ENCODE data around the gene TAB2. TPM values are rescaled to one million over a fixed set of nuclear protein-coding genes. Genes with fewer than 3 reads are reported as not detected.

TAB2 gene
- polyA plus RNA-seq, 3 donors: 3.1 to 32.0 (median 6.0) TPM

GRCh38 chr6:149379977-149380376 is 62.5 kb downstream of the TAB2 start:
- Histone ChIP-seq H3K4me1 (ENCODE audit: control insufficient read depth in 1 of 2, insufficient read depth in 2 of 2, low read length in 2 of 2) (no peaks in the 10 kb centered on the region), H4K20me1 (ENCODE audit: insufficient read depth, low read length) (peaks cover 87% of the 10 kb centered on the region), H2AFZ (ENCODE audit: insufficient read depth, low read depth, low read length, poor library complexity, severe bottlenecking) (no peak overlapping the region), H3K27ac (ENCODE audit: low read depth in 1 of 2, low read length in 2 of 2) (no peak overlapping the region), H3K36me3 (replicated peaks in 1 of 2; ENCODE audit: control insufficient read depth in 1 of 2, insufficient read depth in 2 of 2, low read length in 2 of 2) (peaks cover 38 to 82% of the 10 kb centered on the region in 2 donors), H3K4me3 (replicated peaks in 1 of 3; ENCODE audit: low read depth in 2 of 3, low read length in 3 of 3) (no peak overlapping the region), H3K9ac (ENCODE audit: insufficient read depth, low read length, poor library complexity, severe bottlenecking) (no peak overlapping the region), H3K27me3 (ENCODE audit: control insufficient read depth in 2 of 2, insufficient read depth in 2 of 2, low read length in 2 of 2) (no peaks in the 10 kb centered on the region), H3K9me3 (replicated peaks in 1 of 2; ENCODE audit: control insufficient read depth in 1 of 2, insufficient read depth in 1 of 2, low read length in 2 of 2) (no peaks in the 10 kb centered on the region), H3K79me2 (ENCODE audit: insufficient read depth, low read length) (peaks cover 78% of the 10 kb centered on the region), H3K4me2 (replicated peaks; ENCODE audit: extremely low read depth, low read length, poor library complexity, severe bottlenecking) (no peak overlapping the region)
- H3K36me3 Mint-ChIP-seq: peaks cover 59 to 80% of the 10 kb centered on the region in 2 donors
- 100% methylated on average over 1 of the region's 3 CpGs for WGBS (ENCODE audit: insufficient coverage)
- H3K27me3 Mint-ChIP-seq (ENCODE audit: low read depth in 3 of 3): peaks cover 0 to 2% (median 0%) of the 10 kb centered on the region in 3 donors
- H3K27ac Mint-ChIP-seq: peak overlapping the region in 2 of 7 donors; percentile 17 to 73
- no peak for DNase-seq
- H3K4me1 Mint-ChIP-seq: peaks cover 6% of the 10 kb centered on the region
- intact Hi-C loops (cut with micrococcal nuclease): no loop called here
- H3K9me3 Mint-ChIP-seq: no peaks in the 10 kb centered on the region
- no peak overlapping the region for H3K4me3 Mint-ChIP-seq
- no peak for TF ChIP-seq CTCF (IDR thresholded peaks at IDR 0.05)

GRCh38 chr6:149380523-149380922 is 63.0 kb downstream of the TAB2 start:
- H3K9me3 ChIP-seq (replicated peaks in 1 of 2; ENCODE audit: control insufficient read depth in 1 of 2, insufficient read depth in 1 of 2, low read length in 2 of 2): no peaks in the 10 kb centered on the region
- H3K4me1 ChIP-seq (ENCODE audit: control insufficient read depth in 1 of 2, insufficient read depth in 2 of 2, low read length in 2 of 2): no peaks in the 10 kb centered on the region
- peaks cover 41 to 85% of the 10 kb centered on the region in 2 donors for H3K36me3 ChIP-seq (replicated peaks in 1 of 2; ENCODE audit: control insufficient read depth in 1 of 2, insufficient read depth in 2 of 2, low read length in 2 of 2)
- H2AFZ ChIP-seq (ENCODE audit: insufficient read depth, low read depth, low read length, poor library complexity, severe bottlenecking): no peak overlapping the region
- peaks cover 78% of the 10 kb centered on the region for H3K79me2 ChIP-seq (ENCODE audit: insufficient read depth, low read length)
- Mint-ChIP-seq H3K27me3 (ENCODE audit: low read depth in 3 of 3) (peaks cover 0 to 2% (median 0%) of the 10 kb centered on the region in 3 donors), H3K4me1 (peaks cover 4% of the 10 kb centered on the region), H3K36me3 (peaks cover 58 to 76% of the 10 kb centered on the region in 2 donors), H3K9me3 (no peaks in the 10 kb centered on the region), H3K27ac (peak overlapping the region in 1 of 7 donors; percentile 8), H3K4me3 (no peak overlapping the region)
- H3K4me3 ChIP-seq (replicated peaks in 1 of 3; ENCODE audit: low read depth in 2 of 3, low read length in 3 of 3): no peak overlapping the region
- H3K4me2 ChIP-seq (replicated peaks; ENCODE audit: extremely low read depth, low read length, poor library complexity, severe bottlenecking): no peak overlapping the region
- H4K20me1 ChIP-seq (ENCODE audit: insufficient read depth, low read length): peaks cover 87% of the 10 kb centered on the region
- TF ChIP-seq CTCF (IDR thresholded peaks at IDR 0.05): no peak
- no peak overlapping the region for H3K9ac ChIP-seq (ENCODE audit: insufficient read depth, low read length, poor library complexity, severe bottlenecking)
- intact Hi-C loops (cut with micrococcal nuclease): no loop called here
- peak overlapping the region in 1 of 2 donors; percentile 6 for H3K27ac ChIP-seq (ENCODE audit: low read depth in 1 of 2, low read length in 2 of 2)
- no peak for DNase-seq
- H3K27me3 ChIP-seq (ENCODE audit: control insufficient read depth in 2 of 2, insufficient read depth in 2 of 2, low read length in 2 of 2): no peaks in the 10 kb centered on the region
